NCI-H1048 (cell line): ENCODE results near the gene SPRR2B.
"Not testable (repeated sequence)": the region's sequence is repeated elsewhere in the genome, so short reads cannot be mapped to it uniquely, and the experiment has no call there.

ENCODE experiments used
- DNase-seq: peaks from one replicate; lab custom pipeline; 2025; lab: John Stamatoyannopoulos, UW

SPRR2B gene

GRCh38 chr1:153032677-153033308, 38.6 kb downstream of the SPRR2B start:
- no peak for DNase-seq

- DNase-seq, result no peak
Observed at GRCh38 chr1:153032073-153032472, 39.3 kb downstream of the SPRR2B start.

DNA sequence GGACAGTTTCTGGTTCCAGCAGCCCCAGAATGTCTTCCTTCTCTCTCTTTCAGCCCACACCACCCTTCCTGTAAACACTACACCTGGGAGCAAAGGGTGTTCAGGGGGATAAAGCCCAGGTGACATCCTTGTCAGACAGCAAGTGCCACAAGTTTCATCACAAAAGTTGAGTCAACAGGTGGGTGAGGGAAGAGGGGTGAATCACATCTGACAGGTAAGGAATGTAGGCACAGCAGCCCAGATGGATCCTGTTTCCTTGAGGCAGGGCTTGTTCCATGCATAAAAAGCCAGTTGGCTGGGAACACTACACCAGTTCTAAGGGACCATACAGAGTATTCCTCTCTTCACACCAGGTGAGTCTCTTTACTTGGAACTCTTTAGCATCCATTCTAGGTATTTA, 40.5 kb downstream of the SPRR2B start, which contains the start of gene SPRR1B:
TSS of gene SPRR1B (plus strand) at position 309 of the 400 bp plus-strand sequence. CDS start 1,143 bp downstream, outside the sequence.
- no peak for DNase-seq

- no peak for DNase-seq
Observed at GRCh38 chr1:153028766-153029165, 42.6 kb downstream of the SPRR2B start.

GRCh38 chr1:153025797-153026196, 45.6 kb downstream of the SPRR2B start:
- no peak for DNase-seq

- DNase-seq, result no peak
Observed at GRCh38 chr1:153024413-153024812, 47.0 kb downstream of the SPRR2B start.

DNA sequence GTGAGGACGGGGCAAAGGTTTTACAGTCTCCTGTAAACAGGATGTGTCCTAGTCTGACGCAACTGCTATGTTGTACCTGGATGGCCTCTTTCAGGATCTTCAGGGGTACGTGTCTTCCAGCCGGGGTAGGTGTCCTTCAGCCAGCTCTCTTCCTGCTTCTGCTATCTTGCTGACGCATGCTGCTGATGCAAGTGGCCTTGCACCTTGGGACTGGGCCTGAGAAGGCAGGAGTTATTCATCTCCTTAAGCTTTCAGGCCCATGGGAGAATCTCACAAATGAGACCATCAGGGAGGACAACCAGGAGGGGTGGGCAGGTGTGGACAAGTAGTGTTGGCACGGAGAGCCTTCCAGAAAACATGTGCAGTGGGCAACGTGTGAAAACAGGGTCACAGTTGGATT, 48.3 kb downstream of the SPRR2B start:
- no peak for DNase-seq

- not testable (repeated sequence) for DNase-seq
Observed at GRCh38 chr1:153022340-153022739, 49.1 kb downstream of the SPRR2B start.

- DNase-seq, result not testable (repeated sequence)
Observed at GRCh38 chr1:153021829-153022228, 49.6 kb downstream of the SPRR2B start.
